PC-9 (cell line): ENCODE data around the gene EIF3A.
"Not testable (repeated sequence)": the region's sequence is repeated elsewhere in the genome, so short reads cannot be mapped to it uniquely, and the experiment has no call there.

ENCODE experiments used
- EZH2 ChIP-seq: fragments of 200-600 bp; sonication (generic); IDR thresholded peaks from 2 replicates; pipeline ENCODE4 v1.8.0; 2017; ENCODE audit warnings: antibody characterized with exemption, low read depth
- TF ChIP-seq, protein P1 (sequence below): fragments of 200-600 bp; sonication (generic); conservative IDR thresholded peaks from 2 replicates; pipeline ENCODE4 v1.6.1; 2017; ENCODE audit warnings: mixed run types, antibody characterized with exemption, mild to moderate bottlenecking, moderate library complexity

DNA sequence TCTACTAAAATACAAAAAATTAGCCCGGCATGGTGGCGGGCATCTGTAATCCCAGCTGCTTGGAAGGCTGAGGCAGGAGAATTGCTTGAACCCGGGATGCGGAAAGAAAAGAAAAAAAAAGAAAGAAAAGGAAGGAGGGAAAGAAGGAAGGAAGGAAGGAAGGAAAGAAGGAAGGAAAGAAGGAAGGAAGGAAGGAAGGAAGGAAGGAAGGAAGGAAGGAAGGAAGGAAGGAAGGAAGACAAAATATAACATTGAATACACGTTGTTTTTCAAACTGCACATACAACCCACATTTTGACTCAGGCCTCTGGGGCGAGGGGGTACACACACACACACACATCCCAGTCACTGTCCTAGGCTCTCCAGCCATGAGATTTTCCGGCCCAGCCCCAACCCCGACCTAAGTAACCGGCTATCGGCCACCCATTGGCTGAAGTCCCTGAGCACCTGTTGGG lies 52.1 kb downstream of the EIF3A start:
- TF ChIP-seq, protein P1, sequence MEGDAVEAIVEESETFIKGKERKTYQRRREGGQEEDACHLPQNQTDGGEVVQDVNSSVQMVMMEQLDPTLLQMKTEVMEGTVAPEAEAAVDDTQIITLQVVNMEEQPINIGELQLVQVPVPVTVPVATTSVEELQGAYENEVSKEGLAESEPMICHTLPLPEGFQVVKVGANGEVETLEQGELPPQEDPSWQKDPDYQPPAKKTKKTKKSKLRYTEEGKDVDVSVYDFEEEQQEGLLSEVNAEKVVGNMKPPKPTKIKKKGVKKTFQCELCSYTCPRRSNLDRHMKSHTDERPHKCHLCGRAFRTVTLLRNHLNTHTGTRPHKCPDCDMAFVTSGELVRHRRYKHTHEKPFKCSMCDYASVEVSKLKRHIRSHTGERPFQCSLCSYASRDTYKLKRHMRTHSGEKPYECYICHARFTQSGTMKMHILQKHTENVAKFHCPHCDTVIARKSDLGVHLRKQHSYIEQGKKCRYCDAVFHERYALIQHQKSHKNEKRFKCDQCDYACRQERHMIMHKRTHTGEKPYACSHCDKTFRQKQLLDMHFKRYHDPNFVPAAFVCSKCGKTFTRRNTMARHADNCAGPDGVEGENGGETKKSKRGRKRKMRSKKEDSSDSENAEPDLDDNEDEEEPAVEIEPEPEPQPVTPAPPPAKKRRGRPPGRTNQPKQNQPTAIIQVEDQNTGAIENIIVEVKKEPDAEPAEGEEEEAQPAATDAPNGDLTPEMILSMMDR: not testable (repeated sequence)
- TF ChIP-seq EZH2: not testable (repeated sequence)
